Right lobe of liver (tissue), 6 donors: ENCODE data around the gene FAM13A. TPM values are rescaled to one million over a fixed set of nuclear protein-coding genes. Genes with fewer than 3 reads are reported as not detected.

Source experiments
- ATAC-seq, 4 donors: fragments of 200-7000 bp; cut with Tn5 transposase; one replicate each; pipeline ENCODE4 v1.9.1; 2020; ENCODE audit warnings: mild to moderate bottlenecking in 4 of 4, moderate library complexity in 4 of 4
- DNase-seq, 3 donors: peaks; one replicate each; pipeline ENCODE4 v3.0.0-alpha.2; 2020
- H3K27ac ChIP-seq, 3 donors: fragments of 200-600 bp; one replicate each; pipeline ENCODE4 v1.8.0; 2022
- H3K27me3 ChIP-seq, 2 donors: fragments of 200-600 bp; one replicate each; pipeline ENCODE4 v1.8.0; 2022
- H3K36me3 ChIP-seq, 4 donors: fragments of 200-600 bp; sonication (generic) in 1 of 4; one replicate each; pipeline versions ENCODE4 v1.5.1 to v1.8.0; 2017 to 2022; ENCODE audit warnings: control low read depth in 1 of 4
- H3K4me1 ChIP-seq, 4 donors: fragments of 200-600 bp; sonication (generic) in 1 of 4; one replicate each; pipeline versions ENCODE4 v1.5.1 to v1.8.0; 2017 to 2022; ENCODE audit warnings: control low read depth in 1 of 4
- H3K4me3 ChIP-seq, 3 donors: fragments of 200-600 bp; one replicate each; pipeline ENCODE4 v1.8.0; 2022
- H3K9me3 ChIP-seq, 4 donors: fragments of 200-600 bp; sonication (generic) in 1 of 4; one replicate each; pipeline versions ENCODE4 v1.5.1 to v1.8.0; 2017 to 2022; ENCODE audit warnings: control low read depth in 1 of 4
- CTCF ChIP-seq, 4 donors: fragments of 200-600 bp in 3 of 4; fragments of 450-650 bp in 1 of 4; IDR thresholded peaks; one replicate each; pipeline versions ENCODE4 v1.5.1 to v1.8.0; 2016 to 2022; ENCODE audit warnings: antibody characterized with exemption in 4 of 4, mild to moderate bottlenecking in 2 of 4
- POLR2A ChIP-seq: fragments of 450-650 bp; IDR thresholded peaks from one replicate; pipeline ENCODE4 v1.6.1; 2017; ENCODE audit warnings: antibody characterized with exemption, mild to moderate bottlenecking
- WGBS: methylation state at CpG from one replicate; pipeline ENCODE4 v1.1.6; 2018; ENCODE audit warnings: low coverage, low lambda C conversion rate; ENCODE audit not compliant: insufficient coverage; ENCODE audit errors: missing lambda C conversion rate; 5-methylcytosine and 5-hydroxymethylcytosine counted together
- intact Hi-C, 2 donors: fragments of 100-400 bp; cut with DNase I; formaldehyde crosslinking; loops; one replicate each; pipeline versions ENCODE4 v1.11.2 to v1.14.1; 2022
- total RNA-seq, 6 experiments: library from RNA; depleted of rRNA in 2 of 6; stranded (reverse); fragments of >200 nt in 2 of 6; fragmentation: NEBNext Ultra II Directional in 3 of 6; extraction: Animal tissue kit (Norgen Biotek cat#: 25700) in 3 of 6; gene quantifications; one replicate each; pipeline versions ENCODE4 v1.1.0 to v1.2.4, GENCODE V29; 2016 to 2023
- donor health status: DM: no; HTN: yes; CAD: no.
- donor health status: DM: no; HTN: no; CAD: no.
- donor health status: DM: no; HTN: no; CAD: no.
- donor health status: DM: no; HTN: yes; CAD: no.
- donor health status: DM: no; HTN: yes; CAD: no.

FAM13A gene
- total RNA-seq, 6 experiments from 2014 or later: 28.3 to 82.5 (median 51.7) TPM

DNA sequence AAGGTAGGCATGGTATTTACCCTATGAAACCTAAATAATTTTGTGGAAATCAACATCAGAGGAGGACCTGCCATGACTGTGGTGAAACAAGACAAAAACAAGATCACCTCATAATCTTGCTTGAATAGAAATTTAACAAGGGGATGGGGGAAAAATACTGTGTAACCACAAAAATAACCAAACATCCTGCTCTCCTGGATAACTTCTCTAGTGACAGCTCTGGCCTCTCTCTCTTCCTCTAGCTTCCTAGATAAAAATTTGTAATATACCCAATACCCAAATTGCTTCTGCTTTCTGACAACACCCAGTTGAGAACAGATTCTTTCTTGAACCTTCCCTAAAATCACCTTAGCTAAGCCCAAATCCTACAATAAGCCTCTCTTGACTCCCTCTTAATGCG, 42.5 kb upstream of the FAM13A start:
- Histone ChIP-seq H3K9me3 (no peaks in the 10 kb centered on the region), H3K4me3 (no peak overlapping the region), H3K36me3 (peaks cover 0 to 2% (median 0%) of the 10 kb centered on the region in 4 donors), H3K27me3 (no peaks in the 10 kb centered on the region), H3K4me1 (no peaks in the 10 kb centered on the region), H3K27ac (no peak overlapping the region)
- intact Hi-C loops: no loop called here
- ATAC-seq (no peak), DNase-seq (no peak)
- no peak for TF ChIP-seq POLR2A
- TF ChIP-seq CTCF (IDR thresholded peaks at IDR 0.05): no peak
- WGBS: 93% methylated on average over 1 of the region's 1 CpG

- ATAC-seq (no peak), DNase-seq (no peak)
- 80% methylated on average over 2 of the region's 2 CpGs for WGBS
- Histone ChIP-seq H3K4me1 (no peaks in the 10 kb centered on the region), H3K27ac (no peak overlapping the region), H3K36me3 (peaks cover 0 to 2% (median 0%) of the 10 kb centered on the region in 4 donors), H3K9me3 (no peaks in the 10 kb centered on the region), H3K27me3 (no peaks in the 10 kb centered on the region), H3K4me3 (no peak overlapping the region)
- TF ChIP-seq CTCF (IDR thresholded peaks at IDR 0.05): no peak
- TF ChIP-seq POLR2A: no peak
- intact Hi-C loops: no loop called here
Measured at GRCh38 chr4:89099034-89099433, 42.0 kb upstream of the FAM13A start.

DNA sequence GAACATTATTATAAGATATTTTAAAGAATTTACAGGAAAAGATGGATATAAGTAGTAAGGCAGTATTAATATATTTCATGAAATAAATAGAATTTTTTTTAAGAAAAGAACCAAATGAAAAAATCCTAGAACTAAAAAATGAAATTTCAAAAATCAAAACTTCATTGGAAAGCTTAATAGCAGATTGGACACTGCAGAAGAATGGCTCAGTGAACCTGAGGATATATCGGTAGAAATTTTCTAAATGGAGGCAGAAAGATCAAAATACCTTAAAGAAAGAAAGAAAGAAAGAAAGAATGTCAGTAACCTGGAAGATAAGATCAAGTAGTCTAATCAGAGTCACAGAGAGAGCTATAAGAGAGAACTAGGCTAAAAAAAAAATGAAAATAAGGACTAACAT, 21.3 kb upstream of the FAM13A start:
- H3K4me1 ChIP-seq: no peaks in the 10 kb centered on the region
- intact Hi-C loops: no loop called here
- no CpG with 5 or more reads among the region's 1 CpG for WGBS
- TF ChIP-seq CTCF (IDR thresholded peaks at IDR 0.05) (no peak), POLR2A (no peak)
- H3K27ac ChIP-seq: no peak overlapping the region
- no peak overlapping the region for H3K4me3 ChIP-seq
- H3K36me3 ChIP-seq: no peaks in the 10 kb centered on the region
- no peaks in the 10 kb centered on the region for H3K9me3 ChIP-seq
- DNase-seq (no peak), ATAC-seq (no peak)
- H3K27me3 ChIP-seq: no peaks in the 10 kb centered on the region

GRCh38 chr4:89077761-89078160, 20.8 kb upstream of the FAM13A start:
- H3K4me3 ChIP-seq: no peak overlapping the region
- intact Hi-C loops: no loop called here
- H3K27ac ChIP-seq: no peak overlapping the region
- ATAC-seq: no peak
- no peak for DNase-seq
- no peaks in the 10 kb centered on the region for H3K36me3 ChIP-seq
- no peaks in the 10 kb centered on the region for H3K9me3 ChIP-seq
- no peaks in the 10 kb centered on the region for H3K27me3 ChIP-seq
- no peak for TF ChIP-seq POLR2A
- no peaks in the 10 kb centered on the region for H3K4me1 ChIP-seq

- no peak for ATAC-seq
- WGBS: 60% methylated on average over 1 of the region's 1 CpG
- H3K27ac ChIP-seq: no peak overlapping the region
Measured at GRCh38 chr4:89072921-89073320, 15.9 kb upstream of the FAM13A start.

More at GRCh38 chr4:89072921-89073320, 15.9 kb upstream of the FAM13A start:
- no peaks in the 10 kb centered on the region for H3K9me3 ChIP-seq
- no peaks in the 10 kb centered on the region for H3K27me3 ChIP-seq
- intact Hi-C loops: no loop called here
- no peak overlapping the region for H3K4me3 ChIP-seq
- TF ChIP-seq CTCF (IDR thresholded peaks at IDR 0.05) (no peak), POLR2A (no peak)
- no peak for DNase-seq
- H3K4me1 ChIP-seq: no peaks in the 10 kb centered on the region
- H3K36me3 ChIP-seq: no peaks in the 10 kb centered on the region
